ENCODE data around the gene SREBF1.

The SREBF1 gene

DNA sequence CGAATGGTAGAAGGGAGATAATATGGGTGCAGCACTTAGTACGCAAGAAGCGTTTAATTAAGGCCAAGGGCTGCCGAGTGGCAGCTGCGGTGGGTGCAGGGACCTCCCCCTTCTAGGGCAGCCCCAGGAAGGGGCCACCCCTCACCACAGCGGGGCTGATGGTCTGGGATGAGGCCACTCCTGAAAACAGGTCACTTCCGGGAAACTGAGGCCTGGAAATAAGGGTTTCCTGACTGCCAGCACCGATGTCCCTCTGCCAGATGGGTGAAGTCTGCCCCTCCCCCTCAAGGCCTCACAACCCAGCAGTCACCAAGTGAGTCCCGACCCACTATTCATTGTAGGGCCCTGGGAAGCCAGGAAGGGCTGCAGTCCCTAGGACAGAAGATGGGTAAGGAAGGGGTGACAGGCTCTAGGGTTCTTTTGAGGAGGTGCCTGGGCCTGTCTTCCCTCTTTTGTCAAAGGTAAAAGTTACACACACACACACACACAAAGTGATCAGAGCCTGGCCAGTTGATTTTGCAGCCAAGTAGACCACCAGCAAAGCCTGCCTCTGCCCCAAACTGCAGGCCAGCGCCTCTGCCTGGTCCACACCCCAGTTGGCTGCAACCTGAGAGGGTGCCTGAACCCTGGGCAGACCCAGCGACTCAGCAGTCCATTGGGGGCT lies 12.5 kb downstream of the SREBF1 start:
- no peak for DNase-seq (ENCODE audit: low read depth)

DNA sequence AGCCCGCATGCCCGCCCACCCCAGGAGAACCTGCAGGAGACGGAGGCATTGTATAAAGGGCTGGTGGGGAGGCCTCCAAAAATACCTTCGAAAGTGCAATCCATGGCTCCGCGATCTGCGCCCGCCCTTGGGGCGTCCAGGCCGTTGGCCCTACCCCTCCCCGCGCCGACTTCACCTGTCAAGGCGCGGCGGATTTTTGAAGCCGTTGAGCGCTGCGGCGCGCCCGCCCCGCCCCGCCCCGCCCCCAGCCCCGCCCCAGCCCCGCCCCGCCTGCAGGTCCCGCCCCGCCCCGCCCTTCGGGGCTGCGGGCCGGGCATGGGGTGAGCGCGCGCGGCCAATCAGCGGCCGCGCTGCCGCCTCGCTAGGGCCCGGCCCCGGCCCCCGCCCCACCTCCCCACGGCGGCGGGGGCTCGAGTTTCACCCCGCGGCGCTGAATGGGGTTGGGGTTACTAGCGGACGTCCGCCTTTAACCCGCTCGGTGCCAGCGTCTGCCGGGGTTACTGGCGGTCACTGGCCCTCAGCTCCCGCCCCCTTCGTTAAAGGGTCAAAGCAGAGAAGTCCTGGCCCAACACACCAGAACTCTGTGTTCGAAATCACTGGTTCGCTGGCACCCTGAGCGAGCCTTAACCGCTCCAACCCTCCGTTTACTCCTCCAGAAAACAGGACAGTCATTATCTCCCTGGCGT lies 13.2 kb downstream of the SREBF1 start:
- no peak for DNase-seq (ENCODE audit: low read depth)

DNA sequence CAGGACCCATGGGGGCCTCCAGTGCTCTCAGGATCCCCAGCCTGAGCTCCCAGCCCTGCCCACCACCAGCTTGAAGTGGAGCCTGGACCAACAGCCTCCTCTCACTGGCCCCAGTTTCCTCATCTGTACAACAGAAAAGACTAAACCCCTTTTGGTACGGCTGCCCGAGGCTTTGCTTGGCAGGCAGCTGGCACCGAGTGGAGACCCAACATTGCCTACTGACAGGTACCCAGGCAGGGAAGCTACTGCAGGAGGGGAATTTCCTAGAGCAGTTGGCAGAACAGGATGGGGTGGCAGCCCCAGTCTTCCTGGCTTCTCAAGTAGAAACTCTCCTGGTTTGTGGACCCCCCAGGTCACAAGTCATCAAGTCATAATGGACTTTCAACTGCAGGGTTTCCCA lies 14.2 kb downstream of the SREBF1 start:
- no peak for DNase-seq (ENCODE audit: low read depth)

DNA sequence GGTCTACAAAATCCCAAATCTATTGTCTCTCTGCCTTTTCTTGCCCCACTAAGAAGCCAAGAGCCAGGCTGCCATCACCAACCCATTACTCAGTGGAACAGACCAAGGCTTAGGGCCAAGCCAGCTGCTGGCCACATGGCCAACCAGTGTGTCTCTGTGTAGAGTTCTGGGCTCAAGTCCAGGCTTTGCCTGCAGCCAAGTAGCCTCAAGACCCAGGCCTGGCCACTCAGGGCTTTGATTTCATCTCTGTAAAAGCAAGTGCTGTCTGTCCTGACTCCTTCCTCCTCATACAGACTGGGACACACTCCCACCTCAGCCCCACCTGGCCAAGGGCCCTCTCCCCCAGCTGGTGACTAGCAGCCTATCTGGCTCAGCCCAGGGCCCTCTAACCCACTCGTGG lies 14.6 kb downstream of the SREBF1 start:
- DNase-seq (ENCODE audit: low read depth): no peak

DNA sequence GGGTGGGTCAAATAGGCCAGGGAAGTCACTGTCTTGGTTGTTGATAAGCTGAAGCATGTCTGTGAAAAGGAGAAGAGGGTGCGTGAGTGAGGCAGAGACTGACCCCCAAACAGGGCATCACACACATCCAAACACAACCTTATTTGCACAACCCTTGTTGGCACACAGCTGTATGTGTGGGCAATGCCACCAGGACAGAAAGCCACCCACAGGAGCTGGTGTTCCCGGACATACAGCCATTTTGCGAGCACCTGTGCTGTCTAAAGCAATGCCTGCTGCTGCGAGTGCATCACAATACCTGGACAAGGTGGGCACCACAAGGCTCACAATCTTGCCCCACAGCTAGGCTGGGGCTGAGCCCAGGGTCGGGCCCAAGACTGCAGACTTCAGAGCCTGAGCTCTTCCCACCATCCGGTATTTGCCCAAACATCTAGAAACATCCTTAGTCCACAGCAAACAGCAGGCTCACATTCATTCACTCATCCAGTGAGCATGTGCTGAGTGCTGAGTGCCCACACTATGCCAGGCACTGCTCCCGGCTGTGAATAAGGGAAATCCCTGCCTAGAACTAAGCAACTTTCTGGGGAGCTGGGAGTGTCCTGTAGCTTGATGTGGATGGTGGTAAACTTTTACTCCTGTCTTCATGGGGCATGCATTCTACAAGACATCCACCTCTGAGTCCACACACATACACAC lies 16.2 kb downstream of the SREBF1 start:
- DNase-seq (ENCODE audit: low read depth): no peak

DNA sequence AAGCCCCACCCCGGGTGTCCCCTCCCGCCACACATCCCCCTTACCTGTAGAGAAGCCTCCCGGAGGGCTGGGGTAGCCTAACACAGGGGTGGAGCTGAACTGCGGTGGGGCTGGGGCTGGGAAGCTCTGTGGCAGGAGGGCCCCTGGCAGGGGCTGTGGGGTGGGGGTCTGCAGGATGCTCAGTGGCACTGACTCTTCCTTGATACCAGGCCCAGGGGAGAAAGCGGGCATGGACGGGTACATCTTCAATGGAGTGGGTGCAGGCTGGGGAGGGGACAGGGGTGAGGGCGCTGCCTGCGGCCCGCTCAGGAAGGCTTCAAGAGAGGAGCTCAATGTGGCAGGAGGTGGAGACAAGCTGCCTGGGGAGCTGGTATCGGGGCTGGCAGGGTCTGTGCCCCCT lies 16.7 kb downstream of the SREBF1 start:
- DNase-seq (ENCODE audit: low read depth): no peak

DNA sequence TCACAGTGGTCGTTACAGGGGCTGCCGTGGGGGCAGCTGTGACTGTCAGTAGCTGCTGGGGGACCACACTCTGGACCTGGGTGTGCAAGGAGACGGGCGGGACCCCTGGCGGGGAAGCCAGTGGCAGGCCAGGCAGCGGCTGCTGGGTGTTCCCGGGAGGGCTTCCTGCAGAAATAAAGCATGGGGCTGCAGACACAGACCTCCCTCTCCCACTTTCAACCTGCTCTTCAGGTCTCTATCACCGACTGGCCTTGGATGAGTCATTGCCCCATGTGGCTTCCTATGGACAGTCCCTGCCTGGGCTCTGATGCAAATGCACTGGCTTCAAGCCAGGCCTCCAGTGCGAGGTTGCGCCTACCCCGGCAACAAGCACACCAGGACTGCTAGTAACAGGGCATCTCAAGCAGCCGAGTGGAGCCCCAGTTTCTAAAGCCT lies 17.2 kb downstream of the SREBF1 start:
- peak; percentile 39 for DNase-seq (ENCODE audit: low read depth)

DNA sequence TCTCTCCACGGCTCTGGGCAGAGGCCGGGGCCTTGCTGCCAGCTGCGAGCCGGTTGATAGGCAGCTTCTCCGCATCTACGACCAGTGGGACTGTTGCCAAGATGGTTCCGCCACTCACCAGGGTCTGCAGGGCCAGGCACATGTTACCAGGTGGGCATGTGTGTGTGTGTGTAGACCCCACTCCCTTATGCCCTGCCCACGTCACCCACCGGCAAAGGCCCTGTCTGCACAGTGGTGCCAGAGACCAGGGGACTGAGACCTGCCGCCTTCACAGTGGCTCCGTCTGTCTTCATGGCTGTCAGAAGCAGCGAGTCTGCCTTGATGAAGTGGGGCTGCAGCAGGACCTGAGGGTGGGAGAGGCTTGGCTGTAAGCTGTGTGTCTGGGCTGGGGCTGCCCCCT lies 17.7 kb downstream of the SREBF1 start:
- DNase-seq (ENCODE audit: low read depth): no peak

DNA sequence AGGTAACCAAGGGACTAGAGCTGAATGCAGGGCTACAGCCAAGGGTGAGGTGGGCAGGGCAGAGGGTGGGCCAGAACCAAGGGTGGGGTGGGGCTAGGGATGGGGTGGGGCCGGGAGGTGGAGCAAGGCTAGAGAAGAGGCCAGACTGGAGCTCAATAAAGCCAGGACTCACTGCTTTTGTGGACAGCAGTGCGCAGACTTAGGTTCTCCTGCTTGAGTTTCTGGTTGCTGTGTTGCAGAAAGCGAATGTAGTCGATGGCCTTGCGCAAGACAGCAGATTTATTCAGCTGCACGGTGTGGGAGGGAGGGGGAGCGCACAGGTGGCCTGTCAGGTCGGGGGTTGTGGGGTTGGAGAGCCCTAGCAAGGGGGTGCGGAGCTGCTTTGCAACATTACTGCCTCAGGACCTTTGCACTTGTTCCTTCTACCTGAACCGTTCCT lies 18.7 kb downstream of the SREBF1 start:
- DNase-seq (ENCODE audit: low read depth): no peak

DNA sequence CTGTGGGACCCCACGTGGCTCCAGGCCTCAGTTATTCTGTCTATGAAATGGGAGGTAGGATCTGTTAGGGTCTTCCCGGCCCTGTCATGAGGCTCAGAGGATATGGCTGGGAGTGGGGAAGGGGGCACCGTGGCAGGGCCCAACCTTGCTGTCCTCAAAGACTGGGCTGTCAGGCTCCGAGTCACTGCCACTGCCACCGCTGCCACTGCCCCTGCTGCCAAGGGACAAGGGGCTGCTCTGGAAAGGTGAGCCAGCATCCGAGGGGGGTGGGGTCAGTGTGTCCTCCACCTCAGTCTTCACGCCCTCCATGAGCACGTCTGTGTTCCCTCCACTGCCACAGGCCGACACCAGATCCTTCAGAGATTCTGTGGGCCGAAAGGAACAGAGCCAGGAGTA lies 19.2 kb downstream of the SREBF1 start:
- DNase-seq (ENCODE audit: low read depth): no peak

DNA sequence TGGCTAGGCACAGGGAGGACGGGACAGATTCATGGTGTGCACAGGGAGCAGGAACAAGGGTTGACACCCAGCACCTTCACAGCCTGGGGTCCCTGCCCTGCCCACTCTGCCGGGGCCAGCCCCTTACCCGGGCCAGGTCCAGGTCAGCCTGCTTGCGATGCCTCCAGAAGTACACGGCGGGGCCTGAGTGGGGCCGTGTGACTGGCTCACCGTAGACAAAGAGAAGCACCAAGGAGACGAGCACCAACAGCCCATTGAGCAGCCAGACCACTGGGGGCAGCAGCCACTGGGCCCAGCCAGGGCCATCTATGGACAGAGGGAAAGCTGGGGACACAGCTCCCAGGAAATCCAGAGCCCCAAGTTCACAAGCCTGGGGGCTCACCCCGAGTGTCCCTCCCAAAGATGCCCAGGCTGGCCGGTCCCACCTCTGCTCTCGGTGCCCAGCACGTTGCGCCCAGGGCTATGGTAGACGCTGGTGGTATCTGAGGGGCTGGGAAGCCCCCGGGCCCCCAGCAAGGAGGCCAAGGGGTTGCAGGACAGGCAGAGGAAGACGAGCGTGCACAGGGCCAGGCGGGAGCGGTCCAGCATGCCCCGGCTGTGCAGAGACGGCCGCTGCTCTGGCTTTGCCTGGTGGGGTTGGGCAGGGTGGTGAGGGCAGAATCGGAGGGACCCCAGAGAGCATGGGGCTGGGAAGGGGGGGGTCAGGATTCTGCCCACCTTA lies 19.8 kb downstream of the SREBF1 start:
- DNase-seq (ENCODE audit: low read depth): no peak

DNA sequence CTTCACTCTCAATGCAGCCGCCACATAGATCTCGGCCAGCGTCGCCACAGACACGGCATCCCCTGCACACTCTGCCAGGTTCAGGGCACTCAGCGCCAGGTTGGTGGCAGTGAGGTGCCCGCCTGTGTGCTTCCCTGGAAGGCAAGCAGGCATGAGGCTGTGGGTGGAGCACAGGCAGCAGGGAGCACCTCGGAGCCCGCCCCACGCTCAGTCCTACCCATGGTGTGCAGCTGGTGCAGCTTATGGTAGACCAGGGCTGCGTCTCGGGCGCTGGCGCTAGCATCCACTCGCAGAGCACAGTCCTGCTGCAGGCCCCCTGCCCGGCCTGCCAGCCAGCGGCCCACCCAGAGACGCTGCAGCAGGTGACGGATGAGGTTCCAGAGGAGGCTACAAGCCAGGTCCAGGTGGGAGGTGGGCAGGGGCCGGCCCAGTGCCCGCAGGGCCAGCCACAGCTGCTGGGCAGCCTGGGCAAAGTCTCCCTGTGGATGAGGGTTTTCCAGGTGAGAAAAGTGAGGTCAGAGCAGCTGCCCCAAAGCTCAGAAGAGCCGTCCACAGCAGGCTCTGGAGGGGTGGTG lies 20.5 kb downstream of the SREBF1 start:
- DNase-seq (ENCODE audit: low read depth): no peak

DNA sequence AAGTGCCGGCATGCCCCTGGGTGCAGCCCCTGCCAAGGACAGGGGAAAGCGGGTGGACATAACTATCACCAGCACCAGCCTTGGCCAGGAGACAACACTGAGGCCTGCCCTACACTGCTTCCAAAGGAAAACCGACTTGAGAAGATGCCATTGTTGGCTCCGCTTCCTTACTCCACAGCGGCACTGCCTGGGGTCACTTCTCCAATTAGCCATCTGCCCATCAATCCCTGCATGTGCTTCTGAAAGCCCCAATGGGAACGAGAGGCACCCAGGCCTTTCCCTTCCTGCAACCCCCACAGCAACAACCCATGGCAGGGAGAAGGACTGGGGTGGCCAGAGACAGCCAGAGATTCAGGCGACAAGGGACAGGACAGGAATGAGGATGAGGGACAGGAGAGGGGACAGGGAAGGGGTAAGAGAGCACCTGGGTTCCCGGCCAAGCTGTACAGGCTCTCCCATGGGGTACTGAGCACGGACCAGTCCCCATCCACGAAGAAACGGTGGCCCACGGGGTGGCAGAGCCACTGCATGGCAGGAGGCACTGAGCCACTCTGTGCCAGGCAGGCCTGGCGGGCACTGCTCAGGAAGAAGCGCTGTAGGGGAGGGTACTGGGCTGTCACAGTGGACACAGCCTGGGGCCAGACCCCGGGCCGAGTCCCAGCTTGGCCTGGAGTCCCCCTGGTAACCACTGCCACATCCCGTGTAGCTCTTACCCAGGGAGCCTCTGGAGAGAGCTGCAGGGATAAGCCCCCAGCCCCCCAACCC lies 21.2 kb downstream of the SREBF1 start:
- no peak for DNase-seq (ENCODE audit: low read depth)

DNA sequence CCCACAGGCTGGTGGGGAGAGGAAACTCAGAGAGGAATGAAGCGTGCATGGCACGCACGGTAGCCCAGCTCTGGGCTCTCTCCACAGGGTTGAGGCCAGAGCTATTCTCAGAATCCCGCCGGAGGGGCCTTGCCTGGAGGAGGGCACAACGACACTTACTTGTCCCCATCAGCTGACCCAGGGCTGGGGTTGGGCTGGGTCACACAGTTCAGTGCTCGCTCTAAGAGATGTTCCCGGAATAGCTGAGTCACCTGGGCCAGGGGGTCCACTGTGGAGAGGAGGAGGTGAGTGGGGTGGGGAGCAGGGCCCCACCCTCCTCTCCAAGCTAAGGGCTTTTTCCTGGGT lies 21.8 kb downstream of the SREBF1 start:
- DNase-seq (ENCODE audit: low read depth): no peak

DNA sequence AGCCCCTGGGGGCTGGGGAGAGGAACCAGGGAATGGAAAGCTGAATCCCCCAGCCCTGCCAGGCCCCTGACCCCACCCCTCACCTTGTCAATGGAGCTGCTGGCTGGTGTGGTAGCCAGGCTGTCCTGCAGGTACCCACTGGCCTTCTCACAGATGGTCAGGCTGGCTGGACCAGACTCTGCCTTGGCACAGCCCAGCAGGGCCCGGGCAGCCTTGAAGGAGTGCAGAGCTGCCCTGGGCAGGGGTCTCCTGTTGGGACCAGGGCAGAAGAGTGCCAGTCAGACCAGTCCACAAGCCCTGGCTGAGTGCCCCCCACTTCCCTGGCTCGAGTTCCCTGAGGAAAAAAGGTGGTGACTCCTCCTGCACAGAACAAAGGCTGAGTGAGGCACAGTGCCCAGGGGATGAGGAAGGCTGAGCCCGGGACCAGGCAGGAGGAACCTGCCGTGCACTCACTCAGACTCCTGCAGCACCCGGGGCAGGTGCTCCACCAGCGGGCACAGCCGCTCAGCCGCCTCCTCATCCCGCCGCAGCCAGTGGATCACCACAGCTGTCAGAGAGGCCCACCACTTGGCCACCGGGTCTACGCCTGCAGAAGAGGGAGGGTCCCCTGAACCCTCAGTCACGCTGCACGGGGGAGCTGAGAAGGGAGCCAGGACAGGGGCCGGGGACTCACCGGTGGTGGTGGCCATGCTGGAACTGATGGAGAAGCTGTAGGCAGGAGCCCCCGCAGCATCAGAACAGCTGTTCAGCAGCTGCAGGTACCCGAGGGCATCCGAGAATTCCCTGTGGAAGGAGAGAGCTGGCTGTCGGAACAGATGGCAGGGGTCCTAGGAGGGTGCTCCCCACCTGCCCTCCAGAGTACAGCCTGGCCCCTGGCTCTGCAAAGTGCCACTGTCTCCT lies 22.4 kb downstream of the SREBF1 start:
- no peak for DNase-seq (ENCODE audit: low read depth)

DNA sequence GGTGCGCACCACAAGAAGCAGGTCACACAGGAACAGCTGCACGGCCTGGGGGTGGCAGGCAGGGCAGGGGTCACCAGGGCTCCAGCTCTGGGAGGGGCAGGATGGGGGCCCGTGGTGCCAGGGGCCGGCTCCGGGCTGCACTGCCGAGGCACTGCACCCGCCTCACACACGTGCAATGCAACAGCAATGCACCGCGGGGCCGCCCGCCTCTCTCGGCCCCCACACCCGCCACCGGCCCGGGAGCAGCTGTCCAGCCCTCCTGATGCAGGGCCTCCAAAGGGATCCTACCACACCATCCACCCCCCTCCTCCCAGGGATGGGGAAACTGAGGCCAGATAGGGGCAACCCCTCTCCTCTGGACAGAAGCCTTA lies 23.1 kb downstream of the SREBF1 start:
- no peak for DNase-seq (ENCODE audit: low read depth)

DNA sequence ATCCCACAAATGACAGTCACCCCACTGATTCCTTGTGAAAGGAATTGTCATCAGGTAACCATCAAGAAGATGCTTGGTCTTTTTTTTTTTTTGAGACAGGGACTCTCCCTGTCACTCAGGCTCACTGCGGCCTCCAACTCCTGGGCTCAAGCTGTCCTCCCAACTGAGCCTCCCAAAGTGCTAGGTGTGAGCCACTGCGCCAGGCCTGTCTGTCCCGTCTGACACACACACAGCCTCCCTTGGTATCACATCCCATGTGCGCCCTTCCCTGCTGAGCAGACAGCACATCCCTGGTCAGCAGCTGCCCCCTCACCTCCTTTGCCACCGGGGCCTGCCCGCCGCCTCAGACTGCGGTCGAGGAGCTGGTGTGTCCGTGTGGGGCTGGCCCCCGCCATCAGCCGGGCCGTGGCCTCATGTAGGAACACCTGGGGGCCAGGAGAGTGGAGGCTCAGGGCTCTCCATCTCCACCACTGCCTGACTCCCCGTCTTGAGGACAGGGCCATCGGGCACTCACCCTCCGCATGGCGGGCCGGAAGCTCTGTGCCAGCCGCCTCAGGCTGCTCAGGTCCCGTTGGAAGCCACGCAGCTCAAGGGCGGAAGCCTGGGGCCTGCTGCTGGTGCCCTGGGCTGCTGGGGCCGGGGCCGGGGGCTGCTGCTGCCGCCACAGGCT lies 23.6 kb downstream of the SREBF1 start:
- no peak for DNase-seq (ENCODE audit: low read depth)

DNA sequence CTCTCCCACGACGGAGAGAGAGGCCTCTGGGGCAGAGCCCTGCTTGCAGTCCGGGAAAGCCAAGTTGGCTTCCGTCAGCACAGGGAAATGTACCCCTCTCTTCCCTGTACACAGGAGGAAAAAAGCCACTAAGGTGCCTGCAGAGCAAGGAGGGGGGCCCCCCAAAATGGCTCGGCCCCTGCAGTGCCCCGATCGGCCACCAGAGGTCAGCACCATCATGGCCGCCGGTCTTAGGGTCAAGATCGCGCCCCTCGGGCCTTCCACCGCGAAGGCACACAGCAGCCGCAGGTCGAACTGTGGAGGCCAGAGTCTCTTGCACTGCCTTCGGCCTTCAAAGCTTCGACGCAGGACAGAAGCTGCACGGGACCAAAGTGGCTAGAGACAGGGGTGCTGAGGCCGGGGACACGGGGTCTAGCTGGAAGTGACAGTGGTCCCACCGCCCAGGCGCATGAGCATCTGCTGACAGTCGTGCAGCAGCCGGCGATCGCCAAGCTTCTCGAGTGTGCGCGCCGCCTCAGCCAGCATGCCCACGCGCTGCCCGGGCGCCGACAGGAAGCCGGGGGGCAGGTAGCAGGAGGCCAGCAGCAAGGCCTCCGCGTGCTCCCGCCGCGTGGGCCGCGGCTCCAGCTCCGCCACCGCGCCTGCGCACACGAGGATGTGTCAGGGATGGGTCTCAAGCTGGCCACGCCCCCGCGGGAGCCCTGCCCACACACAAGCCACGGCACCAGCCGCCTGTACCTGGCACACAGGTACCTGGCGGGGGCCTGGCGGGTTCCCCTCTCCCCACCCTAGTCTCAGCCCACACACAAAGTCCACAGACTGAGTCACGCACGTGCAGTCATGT lies 24.4 kb downstream of the SREBF1 start:
- peak; percentile 56 for DNase-seq (ENCODE audit: low read depth)
